ENCODE measurements around the gene ATAD5.
"Not testable (repeated sequence)": the region's sequence is repeated elsewhere in the genome, so short reads cannot be mapped to it uniquely, and the experiment has no call there.

The ATAD5 gene

DNA sequence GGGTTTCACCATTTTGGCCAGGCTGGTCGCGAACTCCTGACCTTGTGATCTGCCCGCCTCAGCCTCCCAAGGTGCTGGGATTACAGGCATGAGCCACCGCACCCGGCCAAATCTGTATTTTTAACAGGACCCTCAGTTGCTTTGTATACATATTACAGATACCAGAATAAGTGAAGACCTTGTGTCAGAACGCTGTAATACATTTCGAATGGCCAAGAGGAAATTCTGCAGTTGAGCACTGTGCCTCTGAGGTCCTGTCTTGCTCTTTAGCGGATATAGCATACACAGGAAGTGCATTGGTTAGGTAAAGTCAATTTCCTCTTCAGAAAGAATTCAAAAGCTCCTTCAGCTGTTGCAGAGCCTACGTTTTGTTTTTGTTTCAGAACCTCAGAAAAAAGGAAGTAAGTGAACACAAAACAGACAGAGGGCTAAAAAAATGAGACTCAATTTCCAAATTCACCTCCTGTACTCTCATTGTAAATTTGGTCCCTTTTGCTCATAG, 22.9 kb upstream of the ATAD5 start:
- no peak overlapping the region for H3K27ac ChIP-seq (ENCODE audit: insufficient read depth, low read depth, low read length, poor library complexity, severe bottlenecking)
- WGBS, 2 experiments: 93 to 95% methylated on average over 9 of the region's 9 CpGs

DNA sequence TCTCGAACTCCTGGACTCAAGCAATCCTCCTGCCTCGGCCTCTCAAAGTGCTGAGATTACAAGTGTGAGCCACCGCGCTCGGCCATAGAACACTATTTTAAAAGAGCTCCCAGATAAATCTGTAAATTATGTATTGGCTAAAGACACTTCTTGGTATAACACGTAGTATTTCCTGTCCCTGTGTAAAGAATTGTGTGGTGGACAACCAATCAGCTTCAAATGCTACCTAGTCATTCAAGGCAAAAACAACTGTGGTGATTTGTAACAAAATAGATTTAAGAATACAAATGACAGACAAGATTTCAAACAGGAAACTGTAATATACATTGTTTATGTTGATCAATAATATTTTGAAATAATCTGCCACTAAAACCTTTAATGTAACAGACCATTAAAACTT, 21.9 kb upstream of the ATAD5 start:
- no peaks in the 10 kb centered on the region for H3K9me3 ChIP-seq (ENCODE audit: control insufficient read depth, low read length)
- no peak overlapping the region for H3K27ac ChIP-seq (ENCODE audit: insufficient read depth, low read depth, low read length, poor library complexity, severe bottlenecking)
- no peak overlapping the region for H3K4me3 ChIP-seq (ENCODE audit: insufficient read depth, low read depth, low read length)
- no peaks in the 10 kb centered on the region for H3K4me1 ChIP-seq (ENCODE audit: control insufficient read depth, insufficient read depth, low read length)
- H3K27me3 ChIP-seq (ENCODE audit: control insufficient read depth, insufficient read depth, low read length, poor library complexity, severe bottlenecking): no peaks in the 10 kb centered on the region
- H3K36me3 ChIP-seq (ENCODE audit: control insufficient read depth, insufficient read depth, low read length): no peaks in the 10 kb centered on the region
- WGBS, 2 experiments: 93 to 98% methylated on average over 6 of the region's 6 CpGs

More for the DNA sequence above, 22.9 kb upstream of the ATAD5 start:
- Histone ChIP-seq H3K4me3 (ENCODE audit: insufficient read depth, low read depth, low read length) (no peak overlapping the region), H3K4me1 (ENCODE audit: control insufficient read depth, insufficient read depth, low read length) (no peaks in the 10 kb centered on the region), H3K27me3 (ENCODE audit: control insufficient read depth, insufficient read depth, low read length, poor library complexity, severe bottlenecking) (no peaks in the 10 kb centered on the region), H3K9me3 (ENCODE audit: control insufficient read depth, low read length) (no peaks in the 10 kb centered on the region), H3K36me3 (ENCODE audit: control insufficient read depth, insufficient read depth, low read length) (peaks cover 2% of the 10 kb centered on the region)

DNA sequence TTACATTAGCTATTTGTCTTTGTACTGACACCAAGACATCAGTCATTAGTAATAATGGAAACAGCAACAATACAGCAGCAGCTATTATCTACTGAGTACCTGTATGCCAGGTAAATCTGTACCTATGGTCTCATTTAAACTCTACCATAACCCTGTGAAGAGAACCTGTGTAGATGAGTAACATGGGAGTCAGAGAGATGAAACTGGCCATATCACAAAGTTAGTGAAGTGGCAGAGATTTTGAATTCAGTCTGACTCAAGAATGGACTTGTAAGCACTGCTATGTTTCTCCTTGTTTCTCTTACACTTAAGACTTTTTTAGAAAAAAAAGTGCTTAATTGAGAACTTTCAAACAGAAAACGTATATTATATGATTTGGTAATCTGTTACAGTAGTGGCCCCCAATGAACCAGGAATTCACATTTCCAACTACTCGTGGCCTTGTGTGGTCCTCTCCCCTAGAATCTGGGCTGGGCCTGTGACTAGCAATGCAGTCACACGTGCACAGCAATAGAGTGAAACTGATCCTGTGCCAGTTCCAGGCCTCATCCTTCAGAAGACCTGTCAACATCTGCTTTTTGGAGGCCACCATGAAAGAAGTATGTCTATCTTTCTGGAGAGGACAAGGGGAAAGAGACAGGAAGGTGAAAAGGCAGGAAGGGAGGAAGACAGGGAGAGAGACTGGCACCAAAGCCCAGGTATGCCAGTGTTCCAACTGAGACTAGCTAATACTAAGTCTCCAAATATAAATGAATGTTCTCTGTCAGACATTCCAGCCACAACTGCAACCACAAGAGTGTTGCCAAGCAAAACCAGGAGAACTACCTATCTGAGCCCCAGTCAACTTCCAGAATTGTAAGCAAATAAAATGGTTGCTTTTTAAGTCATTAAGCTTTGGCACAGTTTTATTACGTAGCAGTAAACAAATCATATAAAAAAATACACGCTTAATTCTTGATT, 19.3 kb upstream of the ATAD5 start:
- Histone ChIP-seq H3K27ac (ENCODE audit: insufficient read depth, low read depth, low read length, poor library complexity, severe bottlenecking) (no peak overlapping the region), H3K4me3 (ENCODE audit: insufficient read depth, low read depth, low read length) (no peak overlapping the region), H3K36me3 (ENCODE audit: control insufficient read depth, insufficient read depth, low read length) (no peaks in the 10 kb centered on the region), H3K4me1 (ENCODE audit: control insufficient read depth, insufficient read depth, low read length) (no peaks in the 10 kb centered on the region), H3K9me3 (ENCODE audit: control insufficient read depth, low read length) (no peaks in the 10 kb centered on the region), H3K27me3 (ENCODE audit: control insufficient read depth, insufficient read depth, low read length, poor library complexity, severe bottlenecking) (no peaks in the 10 kb centered on the region)
- 95 to 96% methylated on average over 5 of the region's 5 CpGs for WGBS, 2 experiments

- H3K36me3 ChIP-seq (ENCODE audit: control insufficient read depth, insufficient read depth, low read length); H3K27ac ChIP-seq (ENCODE audit: insufficient read depth, low read depth, low read length, poor library complexity, severe bottlenecking); H3K4me3 ChIP-seq (ENCODE audit: insufficient read depth, low read depth, low read length); H3K9me3 ChIP-seq (ENCODE audit: control insufficient read depth, low read length); H3K4me1 ChIP-seq (ENCODE audit: control insufficient read depth, insufficient read depth, low read length); H3K27me3 ChIP-seq (ENCODE audit: control insufficient read depth, insufficient read depth, low read length, poor library complexity, severe bottlenecking): not testable (repeated sequence)
- WGBS, 2 experiments: 91 to 93% methylated on average over 10 to 12 of the region's 12 CpGs
Measured at GRCh38 chr17:30814236-30814635, 17.5 kb upstream of the ATAD5 start.

DNA sequence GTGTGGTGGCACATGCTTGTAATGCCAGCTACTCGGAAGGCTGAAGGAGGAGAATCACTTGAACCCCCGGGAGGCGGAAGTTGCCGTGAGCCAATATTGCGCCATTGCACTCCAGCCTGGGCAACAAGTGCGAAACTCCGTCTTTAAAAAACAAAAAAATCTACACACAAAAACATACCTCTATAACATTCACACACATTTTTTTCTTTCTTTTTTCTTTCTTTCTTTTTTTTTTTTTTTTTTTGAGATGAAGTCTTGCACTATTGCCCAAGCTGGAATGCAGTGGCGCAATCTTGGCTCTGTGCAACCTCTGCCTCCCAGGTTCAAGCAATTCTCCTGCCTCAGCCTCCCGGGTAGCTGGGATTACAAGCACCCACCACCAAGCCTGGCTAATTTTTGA, 16.9 kb upstream of the ATAD5 start:
- not testable (repeated sequence) for H3K27me3 ChIP-seq (ENCODE audit: control insufficient read depth, insufficient read depth, low read length, poor library complexity, severe bottlenecking); H3K36me3 ChIP-seq (ENCODE audit: control insufficient read depth, insufficient read depth, low read length); H3K4me1 ChIP-seq (ENCODE audit: control insufficient read depth, insufficient read depth, low read length); H3K9me3 ChIP-seq (ENCODE audit: control insufficient read depth, low read length); H3K4me3 ChIP-seq (ENCODE audit: insufficient read depth, low read depth, low read length); H3K27ac ChIP-seq (ENCODE audit: insufficient read depth, low read depth, low read length, poor library complexity, severe bottlenecking)
- 91 to 95% methylated on average over 9 of the region's 9 CpGs for WGBS, 2 experiments

GRCh38 chr17:30816165-30816564, 15.6 kb upstream of the ATAD5 start:
- WGBS, 2 experiments: 93 to 99% methylated on average over 6 to 7 of the region's 7 CpGs
- no peaks in the 10 kb centered on the region for H3K9me3 ChIP-seq (ENCODE audit: control insufficient read depth, low read length)

DNA sequence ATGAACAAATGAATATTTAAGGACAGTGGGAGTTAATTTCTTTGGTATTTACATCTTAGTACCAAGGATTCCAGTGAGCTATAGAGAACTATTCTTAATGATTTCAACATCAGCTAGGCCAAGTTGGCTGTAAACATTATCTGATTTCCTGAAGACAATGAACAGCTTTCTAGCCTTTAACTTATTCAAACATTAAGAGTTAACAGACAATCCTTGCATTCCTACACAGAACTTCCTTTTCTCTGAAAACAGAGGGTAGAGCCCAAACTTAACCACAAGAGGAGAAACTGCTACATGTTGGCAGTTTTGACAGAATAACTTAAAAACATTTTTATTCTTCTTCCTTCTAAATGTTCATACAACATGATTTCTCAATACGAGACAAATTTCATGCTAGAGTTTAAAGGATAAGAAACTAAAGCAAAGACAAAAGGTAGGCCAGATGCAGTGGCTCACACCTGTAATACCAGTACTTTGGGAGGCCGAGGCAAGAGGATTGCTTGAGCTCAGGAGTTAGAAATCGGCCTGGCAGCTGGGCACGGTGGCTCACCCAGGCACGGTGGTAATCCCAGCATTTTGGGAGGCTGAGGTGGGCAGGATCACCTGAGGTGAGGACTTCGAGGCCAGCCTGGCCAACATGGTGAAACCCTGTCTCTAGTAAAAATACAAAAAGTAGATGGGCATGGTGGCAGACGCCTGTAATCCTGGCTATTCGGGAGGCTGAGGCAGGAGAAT, 11.6 kb upstream of the ATAD5 start:
- H3K4me3 ChIP-seq (ENCODE audit: insufficient read depth, low read depth, low read length): no peak overlapping the region

More at GRCh38 chr17:30816165-30816564, 15.6 kb upstream of the ATAD5 start:
- no peak overlapping the region for H3K27ac ChIP-seq (ENCODE audit: insufficient read depth, low read depth, low read length, poor library complexity, severe bottlenecking)
- H3K36me3 ChIP-seq (ENCODE audit: control insufficient read depth, insufficient read depth, low read length): no peaks in the 10 kb centered on the region
- no peaks in the 10 kb centered on the region for H3K27me3 ChIP-seq (ENCODE audit: control insufficient read depth, insufficient read depth, low read length, poor library complexity, severe bottlenecking)
- H3K4me3 ChIP-seq (ENCODE audit: insufficient read depth, low read depth, low read length): no peak overlapping the region
- no peaks in the 10 kb centered on the region for H3K4me1 ChIP-seq (ENCODE audit: control insufficient read depth, insufficient read depth, low read length)

DNA sequence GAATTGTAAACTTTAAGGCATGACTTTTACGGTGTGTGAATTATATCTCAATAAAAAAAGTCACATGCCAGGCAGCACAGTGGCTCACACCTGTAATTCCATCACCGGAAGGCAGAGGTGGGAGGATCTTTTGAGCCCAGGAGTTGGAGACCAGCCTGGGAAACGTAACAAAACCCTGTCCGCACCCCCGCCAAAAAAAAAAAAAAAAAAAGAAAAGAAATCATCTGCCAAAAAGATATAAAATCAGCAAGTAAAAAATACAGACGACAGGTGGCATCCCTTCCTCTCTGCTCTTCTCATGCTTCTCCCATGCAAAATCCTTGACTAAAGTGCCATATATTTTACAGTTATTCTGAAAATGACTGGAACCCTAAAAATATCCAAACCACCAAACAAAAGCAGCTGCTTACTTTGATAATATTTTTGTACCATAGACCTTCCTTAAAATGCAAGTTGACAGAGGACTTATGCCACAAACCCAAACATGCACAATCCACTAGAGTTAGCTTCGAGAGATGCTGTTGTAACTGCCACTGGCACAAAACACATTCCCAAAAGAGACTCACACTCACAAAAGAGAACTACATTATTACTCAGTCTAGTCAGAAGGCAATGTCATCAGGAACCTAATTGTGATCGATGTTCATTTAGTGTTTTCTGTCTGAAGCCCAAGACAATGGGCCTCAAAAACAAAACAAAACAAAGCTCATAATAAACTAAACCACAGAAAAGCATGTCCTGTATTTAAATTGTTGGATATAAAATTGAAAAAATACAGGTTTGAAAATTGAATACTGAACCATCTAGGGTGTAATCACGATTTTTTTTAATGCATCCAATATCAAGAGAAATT, 9.7 kb upstream of the ATAD5 start:
- 83 to 85% methylated on average over 9 of the region's 9 CpGs for WGBS, 2 experiments

More for the DNA sequence above, 11.6 kb upstream of the ATAD5 start:
- Histone ChIP-seq H3K27ac (ENCODE audit: insufficient read depth, low read depth, low read length, poor library complexity, severe bottlenecking) (no peak overlapping the region), H3K36me3 (ENCODE audit: control insufficient read depth, insufficient read depth, low read length) (no peaks in the 10 kb centered on the region), H3K27me3 (ENCODE audit: control insufficient read depth, insufficient read depth, low read length, poor library complexity, severe bottlenecking) (no peaks in the 10 kb centered on the region), H3K4me1 (ENCODE audit: control insufficient read depth, insufficient read depth, low read length) (no peaks in the 10 kb centered on the region), H3K9me3 (ENCODE audit: control insufficient read depth, low read length) (no peaks in the 10 kb centered on the region)
- WGBS, 2 experiments: 94 to 95% methylated on average over 8 of the region's 8 CpGs

DNA sequence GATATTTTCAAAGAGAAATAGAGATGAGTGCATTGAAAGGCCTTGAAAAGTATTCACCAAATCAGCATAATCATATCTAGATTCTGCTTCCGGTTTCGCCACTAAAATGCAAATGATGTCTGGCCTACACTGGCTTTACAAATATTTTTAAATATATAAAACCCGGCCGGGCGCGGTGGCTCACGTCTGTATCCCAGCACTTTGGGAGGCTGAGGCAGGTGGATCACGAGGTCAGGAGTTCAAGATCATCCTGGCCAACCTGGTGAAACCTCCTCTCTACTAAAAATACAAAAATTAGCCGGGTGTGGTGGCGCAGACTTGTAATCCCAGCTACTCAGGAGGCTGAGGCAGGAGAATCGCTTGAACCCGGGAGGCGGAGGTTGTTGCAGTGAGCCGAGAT, 8.8 kb upstream of the ATAD5 start:
- not testable (repeated sequence) for H3K27ac ChIP-seq (ENCODE audit: insufficient read depth, low read depth, low read length, poor library complexity, severe bottlenecking)

More for the DNA sequence above, 9.7 kb upstream of the ATAD5 start:
- Histone ChIP-seq H3K27me3 (ENCODE audit: control insufficient read depth, insufficient read depth, low read length, poor library complexity, severe bottlenecking) (no peaks in the 10 kb centered on the region), H3K36me3 (ENCODE audit: control insufficient read depth, insufficient read depth, low read length) (no peaks in the 10 kb centered on the region), H3K4me3 (ENCODE audit: insufficient read depth, low read depth, low read length) (no peak overlapping the region), H3K9me3 (ENCODE audit: control insufficient read depth, low read length) (no peaks in the 10 kb centered on the region), H3K27ac (ENCODE audit: insufficient read depth, low read depth, low read length, poor library complexity, severe bottlenecking) (no peak overlapping the region), H3K4me1 (ENCODE audit: control insufficient read depth, insufficient read depth, low read length) (no peaks in the 10 kb centered on the region)

More for the DNA sequence above, 8.8 kb upstream of the ATAD5 start:
- H3K4me1 ChIP-seq (ENCODE audit: control insufficient read depth, insufficient read depth, low read length); H3K27me3 ChIP-seq (ENCODE audit: control insufficient read depth, insufficient read depth, low read length, poor library complexity, severe bottlenecking); H3K36me3 ChIP-seq (ENCODE audit: control insufficient read depth, insufficient read depth, low read length); H3K9me3 ChIP-seq (ENCODE audit: control insufficient read depth, low read length); H3K4me3 ChIP-seq (ENCODE audit: insufficient read depth, low read depth, low read length): not testable (repeated sequence)
- 93 to 95% methylated on average over 14 of the region's 14 CpGs for WGBS, 2 experiments

Measured in ectodermal cell (in vitro differentiated cells).